ENCODE results near the gene SLIT3. TPM values are rescaled to one million over a fixed set of nuclear protein-coding genes. Genes with fewer than 3 reads are reported as not detected.

SLIT3 gene
- total and polyA plus RNA-seq, 4 experiments from 2014 or later = not detected

- Mint-ChIP-seq H3K27ac (no peak overlapping the region), H3K4me1 (peaks cover 0 to 3% (median 0%) of the 10 kb centered on the region in 4 donors), H3K4me3 (no peak overlapping the region), H3K9me3 (peaks cover 0 to 22% (median 2%) of the 10 kb centered on the region in 8 donors), H3K36me3 (no peaks in the 10 kb centered on the region), H3K27me3 (peaks cover 1 to 4% of the 10 kb centered on the region in 2 donors)
- intact Hi-C loops (cut with micrococcal nuclease) = no loop called here
- ChIA-PET CTCF (ENCODE audit: partially characterized antibody) (no interaction called here), POLR2A (ENCODE audit: partially characterized antibody) (no interaction called here)
- Histone ChIP-seq H3K4me1 (ENCODE audit: insufficient read depth, low read length) (no peaks in the 10 kb centered on the region), H3K27me3 (ENCODE audit: insufficient read depth, low read length) (no peaks in the 10 kb centered on the region), H3K4me3 (ENCODE audit: low read length in 2 of 2) (no peak overlapping the region), H3K27ac (ENCODE audit: low read depth, low read length) (no peak overlapping the region), H3K9me3 (ENCODE audit: control insufficient read depth in 1 of 2, low read length in 2 of 2) (no peaks in the 10 kb centered on the region), H3K36me3 (ENCODE audit: insufficient read depth, low read length) (no peaks in the 10 kb centered on the region)
- DNase-seq = no peak
These were observed 212.8 kb downstream of the SLIT3 start for GRCh38 chr5:169088028-169088725.

- Mint-ChIP-seq H3K4me1 (peaks cover 0 to 3% (median 0%) of the 10 kb centered on the region in 4 donors), H3K9me3 (peaks cover 0 to 13% (median 2%) of the 10 kb centered on the region in 8 donors), H3K27me3 (no peaks in the 10 kb centered on the region), H3K27ac (no peak overlapping the region), H3K4me3 (no peak overlapping the region), H3K36me3 (no peaks in the 10 kb centered on the region)
- H3K4me3 ChIP-seq (ENCODE audit: low read length in 2 of 2) = no peak overlapping the region
- DNase-seq = no peak
- H3K36me3 ChIP-seq (ENCODE audit: insufficient read depth, low read length) = no peaks in the 10 kb centered on the region
- POLR2A ChIA-PET (ENCODE audit: partially characterized antibody) = no interaction called here
- CTCF ChIA-PET (ENCODE audit: partially characterized antibody) = no interaction called here
- no peaks in the 10 kb centered on the region for H3K9me3 ChIP-seq (ENCODE audit: control insufficient read depth in 1 of 2, low read length in 2 of 2)
- H3K4me1 ChIP-seq (ENCODE audit: insufficient read depth, low read length) = no peaks in the 10 kb centered on the region
- no peaks in the 10 kb centered on the region for H3K27me3 ChIP-seq (ENCODE audit: insufficient read depth, low read length)
- intact Hi-C loops (cut with micrococcal nuclease) = no loop called here
- H3K27ac ChIP-seq (ENCODE audit: low read depth, low read length) = no peak overlapping the region
These were observed 215.3 kb downstream of the SLIT3 start for GRCh38 chr5:169085636-169086035.

GRCh38 chr5:169085212-169085611 lies 215.7 kb downstream of the SLIT3 start:
- intact Hi-C loops (cut with micrococcal nuclease) = no loop called here
- Mint-ChIP-seq H3K4me3 (no peak overlapping the region), H3K27me3 (no peaks in the 10 kb centered on the region), H3K4me1 (peaks cover 0 to 3% (median 0%) of the 10 kb centered on the region in 4 donors), H3K9me3 (peaks cover 0 to 9% (median 2%) of the 10 kb centered on the region in 8 donors), H3K27ac (no peak overlapping the region), H3K36me3 (no peaks in the 10 kb centered on the region)
- Histone ChIP-seq H3K9me3 (ENCODE audit: control insufficient read depth in 1 of 2, low read length in 2 of 2) (no peaks in the 10 kb centered on the region), H3K4me3 (ENCODE audit: low read length in 2 of 2) (no peak overlapping the region), H3K27ac (ENCODE audit: low read depth, low read length) (no peak overlapping the region), H3K27me3 (ENCODE audit: insufficient read depth, low read length) (no peaks in the 10 kb centered on the region), H3K36me3 (ENCODE audit: insufficient read depth, low read length) (no peaks in the 10 kb centered on the region), H3K4me1 (ENCODE audit: insufficient read depth, low read length) (no peaks in the 10 kb centered on the region)
- CTCF ChIA-PET (ENCODE audit: partially characterized antibody) = no interaction called here
- DNase-seq = no peak
- POLR2A ChIA-PET (ENCODE audit: partially characterized antibody) = no interaction called here

- POLR2A ChIA-PET (ENCODE audit: partially characterized antibody) = no interaction called here
- H3K27me3 Mint-ChIP-seq = no peaks in the 10 kb centered on the region
- H3K4me3 Mint-ChIP-seq = no peak overlapping the region
- no peaks in the 10 kb centered on the region for H3K36me3 Mint-ChIP-seq
- Histone ChIP-seq H3K9me3 (ENCODE audit: control insufficient read depth in 1 of 2, low read length in 2 of 2) (no peaks in the 10 kb centered on the region), H3K36me3 (ENCODE audit: insufficient read depth, low read length) (no peaks in the 10 kb centered on the region), H3K27me3 (ENCODE audit: insufficient read depth, low read length) (no peaks in the 10 kb centered on the region), H3K4me3 (ENCODE audit: low read length in 2 of 2) (no peak overlapping the region), H3K27ac (ENCODE audit: low read depth, low read length) (no peak overlapping the region), H3K4me1 (ENCODE audit: insufficient read depth, low read length) (no peaks in the 10 kb centered on the region)
- intact Hi-C loops (cut with micrococcal nuclease) = no loop called here
- no peak for DNase-seq
- peaks cover 0 to 3% (median 0%) of the 10 kb centered on the region in 4 donors for H3K4me1 Mint-ChIP-seq
- H3K27ac Mint-ChIP-seq = no peak overlapping the region
- peaks cover 0 to 9% (median 2%) of the 10 kb centered on the region in 8 donors for H3K9me3 Mint-ChIP-seq
- CTCF ChIA-PET (ENCODE audit: partially characterized antibody) = no interaction called here
These were observed 216.2 kb downstream of the SLIT3 start for GRCh38 chr5:169084775-169085174.

- intact Hi-C loops (cut with micrococcal nuclease) = no loop called here
- Histone ChIP-seq H3K4me1 (ENCODE audit: insufficient read depth, low read length) (no peaks in the 10 kb centered on the region), H3K36me3 (ENCODE audit: insufficient read depth, low read length) (no peaks in the 10 kb centered on the region), H3K9me3 (ENCODE audit: control insufficient read depth in 1 of 2, low read length in 2 of 2) (no peaks in the 10 kb centered on the region), H3K27ac (ENCODE audit: low read depth, low read length) (no peak overlapping the region), H3K27me3 (ENCODE audit: insufficient read depth, low read length) (no peaks in the 10 kb centered on the region), H3K4me3 (ENCODE audit: low read length in 2 of 2) (no peak overlapping the region)
- H3K4me1 Mint-ChIP-seq = peaks cover 0 to 3% (median 0%) of the 10 kb centered on the region in 4 donors
- DNase-seq = no peak
- H3K4me3 Mint-ChIP-seq = no peak overlapping the region
- H3K27ac Mint-ChIP-seq = no peak overlapping the region
- H3K9me3 Mint-ChIP-seq = peaks cover 0 to 1% (median 0%) of the 10 kb centered on the region in 8 donors
- H3K36me3 Mint-ChIP-seq = no peaks in the 10 kb centered on the region
- POLR2A ChIA-PET (ENCODE audit: partially characterized antibody) = no interaction called here
- CTCF ChIA-PET (ENCODE audit: partially characterized antibody) = no interaction called here
- H3K27me3 Mint-ChIP-seq = peaks cover under 1% of the 10 kb centered on the region in 2 donors
These were observed 217.4 kb downstream of the SLIT3 start for GRCh38 chr5:169083394-169084018.

- Mint-ChIP-seq H3K4me3 (no peak overlapping the region), H3K27ac (no peak overlapping the region), H3K9me3 (no peaks in the 10 kb centered on the region), H3K36me3 (no peaks in the 10 kb centered on the region), H3K4me1 (peaks cover 0 to 3% (median 0%) of the 10 kb centered on the region in 4 donors), H3K27me3 (peaks cover 1 to 8% of the 10 kb centered on the region in 2 donors)
- H3K4me3 ChIP-seq (ENCODE audit: low read length in 2 of 2) = no peak overlapping the region
- CTCF ChIA-PET (ENCODE audit: partially characterized antibody) = no interaction called here
- H3K4me1 ChIP-seq (ENCODE audit: insufficient read depth, low read length) = no peaks in the 10 kb centered on the region
- no peaks in the 10 kb centered on the region for H3K9me3 ChIP-seq (ENCODE audit: control insufficient read depth in 1 of 2, low read length in 2 of 2)
- no peaks in the 10 kb centered on the region for H3K27me3 ChIP-seq (ENCODE audit: insufficient read depth, low read length)
- no peaks in the 10 kb centered on the region for H3K36me3 ChIP-seq (ENCODE audit: insufficient read depth, low read length)
- POLR2A ChIA-PET (ENCODE audit: partially characterized antibody) = no interaction called here
- DNase-seq = no peak
- intact Hi-C loops (cut with micrococcal nuclease) = no loop called here
- no peak overlapping the region for H3K27ac ChIP-seq (ENCODE audit: low read depth, low read length)
These were observed 219.8 kb downstream of the SLIT3 start for GRCh38 chr5:169081000-169081724.

GRCh38 chr5:169080448-169080911 lies 220.5 kb downstream of the SLIT3 start:
- no peaks in the 10 kb centered on the region for H3K36me3 Mint-ChIP-seq
- H3K27me3 Mint-ChIP-seq = peaks cover 1 to 12% of the 10 kb centered on the region in 2 donors
- no peaks in the 10 kb centered on the region for H3K9me3 Mint-ChIP-seq
- intact Hi-C loops (cut with micrococcal nuclease) = no loop called here
- Histone ChIP-seq H3K27ac (ENCODE audit: low read depth, low read length) (no peak overlapping the region), H3K4me1 (ENCODE audit: insufficient read depth, low read length) (no peaks in the 10 kb centered on the region), H3K27me3 (ENCODE audit: insufficient read depth, low read length) (no peaks in the 10 kb centered on the region), H3K4me3 (ENCODE audit: low read length in 2 of 2) (no peak overlapping the region), H3K9me3 (ENCODE audit: control insufficient read depth in 1 of 2, low read length in 2 of 2) (no peaks in the 10 kb centered on the region), H3K36me3 (ENCODE audit: insufficient read depth, low read length) (no peaks in the 10 kb centered on the region)
- DNase-seq = no peak
- no peak overlapping the region for H3K27ac Mint-ChIP-seq
- peaks cover 0 to 3% (median 0%) of the 10 kb centered on the region in 4 donors for H3K4me1 Mint-ChIP-seq
- ChIA-PET CTCF (ENCODE audit: partially characterized antibody) (no interaction called here), POLR2A (ENCODE audit: partially characterized antibody) (no interaction called here)
- no peak overlapping the region for H3K4me3 Mint-ChIP-seq

Measured in CD4-positive, alpha-beta memory T cell (primary cell).